Ovary (tissue), 3 donors: ENCODE data around the gene LMOD1.

ENCODE experiments used
- CTCF ChIP-seq, 3 donors: fragments of 450-650 bp in 2 of 3; fragments of 200-600 bp in 1 of 3; IDR thresholded peaks; one replicate each; pipeline versions ENCODE4 v1.5.1 to v1.8.0; 2016 to 2022; ENCODE audit warnings: antibody characterized with exemption in 3 of 3, mild to moderate bottlenecking in 1 of 3
- POLR2A ChIP-seq: fragments of 450-650 bp; IDR thresholded peaks from one replicate; pipeline ENCODE4 v1.6.1; 2017; ENCODE audit warnings: antibody characterized with exemption, mild to moderate bottlenecking, moderate library complexity
- donor health status: DM: no; HTN: no; CAD: no.

GRCh38 chr1:201888282-201889089 lies 57.9 kb downstream of the LMOD1 start, which contains the start of gene SHISA4:
- TF ChIP-seq CTCF (IDR thresholded peaks at IDR 0.05) (no peak), POLR2A (peak; percentile 23)
